Measurements from ENCODE around the gene PJVK. TPM values are rescaled to one million over a fixed set of nuclear protein-coding genes. Genes with fewer than 3 reads are reported as not detected.
A peak's percentile ranks its signal among the peaks of the same experiment; 100 is the strongest.

The PJVK gene
- total and polyA plus RNA-seq, 2 of the 4 experiments (the other 2 are of a cell fraction) = 0.72 to 2.4 TPM

- ATAC-seq (ENCODE audit: low read depth) (no peak), DNase-seq (no peak)
- no peak overlapping the region for H3K4ac ChIP-seq (ENCODE audit: low read depth, low read length)
- H3K4me2 ChIP-seq (ENCODE audit: low read depth, low read length) = peak overlapping the region; percentile 71
- H3K27me3 ChIP-seq (ENCODE audit: control insufficient read depth, insufficient read depth, low read length) = no peaks in the 10 kb centered on the region
- peaks cover 9% of the 10 kb centered on the region for H3K4me1 ChIP-seq (ENCODE audit: control insufficient read depth, insufficient read depth, low read length)
- H4K20me1 ChIP-seq (ENCODE audit: insufficient read depth, low read length) = peaks cover 16% of the 10 kb centered on the region; the same call in 1 of the 2 replicates
- no peaks in the 10 kb centered on the region for H3K36me3 ChIP-seq (ENCODE audit: control insufficient read depth, insufficient read depth, low read length)
- ChIA-PET POLR2A (ENCODE audit: unreplicated experiment) (no interaction called here), CTCF (no interaction called here)
- H2BK5ac ChIP-seq (ENCODE audit: low read depth, low read length, poor library complexity, severe bottlenecking) = peak overlapping the region; percentile 21
- H3K23ac ChIP-seq (ENCODE audit: low read depth, low read length) = peak overlapping the region; percentile 31; the same call in 1 of the 2 replicates
- H3K14ac ChIP-seq (replicated peaks; ENCODE audit: low read depth, low read length) = peak overlapping the region; percentile 17; the same call in 1 of the 2 replicates
- peak overlapping the region; percentile 72; the same call in 1 of the 2 replicates for H3K56ac ChIP-seq (ENCODE audit: extremely low read depth, insufficient read depth, low read length)
- no TSS peak for BruUV-seq (replicated peaks)
- intact Hi-C loops (cut with micrococcal nuclease) = loop anchor here (1.0 kb wide), 1 partner anchor 26 kb away; the partner anchor contains the start of genes PJVK and PRKRA
- no peak overlapping the region for H2AFZ ChIP-seq (replicated peaks; ENCODE audit: low read length, poor library complexity)
- H4K5ac ChIP-seq (ENCODE audit: low read depth, low read length) = no peak overlapping the region
- H3K79me1 ChIP-seq (ENCODE audit: low read depth in 1 of 2, low read length in 2 of 2) = peaks cover 15 to 37% of the 10 kb centered on the region in 2 experiments
- H4K91ac ChIP-seq (ENCODE audit: insufficient read depth, low read depth, low read length) = no peak overlapping the region
- H3K18ac ChIP-seq (ENCODE audit: low read depth, low read length) = no peak overlapping the region
- in situ Hi-C loops (cut with MboI; ENCODE audit: low sequenced_read_pairs) = no loop called here
- peak overlapping the region; percentile 94 for H3K9ac ChIP-seq (ENCODE audit: low read depth, low read length)
- H2BK15ac ChIP-seq (ENCODE audit: low read depth, low read length) = no peak overlapping the region
- peak overlapping the region; percentile 83 for H3K4me3 ChIP-seq (ENCODE audit: insufficient read depth, low read depth, low read length)
- H2AK5ac ChIP-seq (ENCODE audit: low read depth, low read length) = no peak overlapping the region
- H3K9me3 ChIP-seq (ENCODE audit: control insufficient read depth, insufficient read depth, low read length) = no peaks in the 10 kb centered on the region
- no peak overlapping the region for H2AK9ac ChIP-seq (replicated peaks; ENCODE audit: low read depth, low read length, poor library complexity)
- no peak overlapping the region for H2BK20ac ChIP-seq (ENCODE audit: low read depth, low read length)
- H3K27ac ChIP-seq (ENCODE audit: insufficient read depth, low read length) = no peak overlapping the region; the same call in 1 of the 2 replicates
- peaks cover 4% of the 10 kb centered on the region for H3K9me1 ChIP-seq (ENCODE audit: insufficient read depth, low read length)
- no peak overlapping the region for H2BK120ac ChIP-seq (ENCODE audit: low read depth, low read length)
- dilution Hi-C loops (cut with HindIII; ENCODE audit: low sequenced_read_pairs, unreplicated experiment) = no loop called here
- WGBS, 2 experiments (ENCODE audit: extremely low coverage in 2 of 2, insufficient read length in 1 of 2) = no CpG with 5 or more reads among the region's 3 CpGs
- H4K8ac ChIP-seq (ENCODE audit: low read depth in 2 of 2, low read length in 2 of 2) = peak overlapping the region; percentile 53 to 92; a peak in 3 of 4 replicates
- TF ChIP-seq MAZ (IDR thresholded peaks at IDR 0.05; ENCODE audit: borderline replicate concordance, low read depth, low read length) = no peak
- TF ChIP-seq RFX5 (IDR thresholded peaks at IDR 0.05; ENCODE audit: low read depth, low read length) = no peak
- TF ChIP-seq RCOR1 (IDR thresholded peaks at IDR 0.05; ENCODE audit: insufficient replicate concordance, low read length) = no peak
- no peak for TF ChIP-seq BHLHE40 (IDR thresholded peaks at IDR 0.05; ENCODE audit: low read depth, low read length)
- no peak for TF ChIP-seq POLR2A (IDR thresholded peaks at IDR 0.05; ENCODE audit: low read depth, low read length)
- TF ChIP-seq CTCF (conservative IDR thresholded peaks at IDR 0.05; ENCODE audit: low read depth, low read length) = no peak
- TF ChIP-seq CHD1 (IDR thresholded peaks at IDR 0.05; ENCODE audit: low read depth, low read length) = no peak
- no peak for TF ChIP-seq FOS (IDR thresholded peaks at IDR 0.05; ENCODE audit: low read depth, low read length)
- no peak for TF ChIP-seq NFE2L2 (IDR thresholded peaks at IDR 0.05; ENCODE audit: low read depth, low read length)
- TF ChIP-seq USF2 (IDR thresholded peaks at IDR 0.05; ENCODE audit: low read depth, low read length) = no peak
- TF ChIP-seq MXI1 (IDR thresholded peaks at IDR 0.05; ENCODE audit: borderline replicate concordance, low read depth, low read length) = no peak
- no peak for TF ChIP-seq RAD21 (IDR thresholded peaks at IDR 0.05; ENCODE audit: low read length)
- no peak for TF ChIP-seq CEBPB (IDR thresholded peaks at IDR 0.05; ENCODE audit: low read depth, low read length)
- no peak for TF ChIP-seq ELK1 (IDR thresholded peaks at IDR 0.05; ENCODE audit: borderline replicate concordance, low read depth, low read length)
- TF ChIP-seq SMC3 (IDR thresholded peaks at IDR 0.05; ENCODE audit: low read depth, low read length) = no peak
Observed at GRCh38 chr2:178477443-178478129, 26.4 kb downstream of the PJVK start.
